ENCODE measurements around the gene ITGB8.
A peak's percentile ranks its signal among the peaks of the same experiment; 100 is the strongest.

The ITGB8 gene

GRCh38 chr7:20449176-20449575 is 118.5 kb downstream of the ITGB8 start:
- no peaks in the 10 kb centered on the region for H3K36me3 ChIP-seq (ENCODE audit: insufficient read depth)
- no peaks in the 10 kb centered on the region for H4K20me1 ChIP-seq (ENCODE audit: insufficient read depth)
- no peak for TF ChIP-seq CTCF (conservative IDR thresholded peaks at IDR 0.05; ENCODE audit: low read depth, low read length)
- H3K27ac ChIP-seq = no peak overlapping the region
- H3K4me2 ChIP-seq = peak overlapping the region; percentile 47; the same call in 1 of the 2 replicates
- peak overlapping the region; percentile 17; the same call in 1 of the 2 replicates for H2AFZ ChIP-seq (ENCODE audit: low read depth)
- H3K4me1 ChIP-seq (ENCODE audit: low read depth, poor library complexity, severe bottlenecking) = peaks cover 55% of the 10 kb centered on the region
- no peaks in the 10 kb centered on the region for H3K27me3 ChIP-seq (ENCODE audit: insufficient read depth, low read depth)
- H3K79me2 ChIP-seq (ENCODE audit: insufficient read depth, low read depth) = no peaks in the 10 kb centered on the region
- H3K4me3 ChIP-seq (IDR thresholded peaks at IDR 0.05; ENCODE audit: insufficient read depth, low read depth, low read length) = no peak overlapping the region
- no peak overlapping the region for H3K9ac ChIP-seq

- no peaks in the 10 kb centered on the region for H3K36me3 ChIP-seq (ENCODE audit: insufficient read depth)
These were observed 119.8 kb downstream of the ITGB8 start for GRCh38 chr7:20450536-20450935.

GRCh38 chr7:20454202-20454601 is 123.5 kb downstream of the ITGB8 start:
- Histone ChIP-seq H3K27me3 (ENCODE audit: insufficient read depth, low read depth) (no peaks in the 10 kb centered on the region), H3K79me2 (ENCODE audit: insufficient read depth, low read depth) (no peaks in the 10 kb centered on the region), H3K27ac (no peak overlapping the region), H4K20me1 (ENCODE audit: insufficient read depth) (no peaks in the 10 kb centered on the region), H3K36me3 (ENCODE audit: insufficient read depth) (no peaks in the 10 kb centered on the region), H3K4me3 (IDR thresholded peaks at IDR 0.05; ENCODE audit: insufficient read depth, low read depth, low read length) (no peak overlapping the region), H3K4me2 (no peak overlapping the region), H3K9ac (no peak overlapping the region), H3K4me1 (ENCODE audit: low read depth, poor library complexity, severe bottlenecking) (peaks cover 10% of the 10 kb centered on the region), H2AFZ (ENCODE audit: low read depth) (no peak overlapping the region)
- TF ChIP-seq CTCF (conservative IDR thresholded peaks at IDR 0.05; ENCODE audit: low read depth, low read length) = no peak

More at GRCh38 chr7:20450536-20450935, 119.8 kb downstream of the ITGB8 start:
- H2AFZ ChIP-seq (ENCODE audit: low read depth) = no peak overlapping the region
- no peaks in the 10 kb centered on the region for H3K79me2 ChIP-seq (ENCODE audit: insufficient read depth, low read depth)
- H3K9ac ChIP-seq = no peak overlapping the region
- TF ChIP-seq CTCF (conservative IDR thresholded peaks at IDR 0.05; ENCODE audit: low read depth, low read length) = no peak
- no peak overlapping the region for H3K4me2 ChIP-seq
- H3K4me3 ChIP-seq (IDR thresholded peaks at IDR 0.05; ENCODE audit: insufficient read depth, low read depth, low read length) = no peak overlapping the region
- H3K27ac ChIP-seq = no peak overlapping the region
- no peaks in the 10 kb centered on the region for H3K27me3 ChIP-seq (ENCODE audit: insufficient read depth, low read depth)
- no peaks in the 10 kb centered on the region for H4K20me1 ChIP-seq (ENCODE audit: insufficient read depth)
- peaks cover 47% of the 10 kb centered on the region for H3K4me1 ChIP-seq (ENCODE audit: low read depth, poor library complexity, severe bottlenecking)

- Histone ChIP-seq H3K9ac (no peak overlapping the region), H3K27ac (no peak overlapping the region), H3K4me3 (IDR thresholded peaks at IDR 0.05; ENCODE audit: insufficient read depth, low read depth, low read length) (no peak overlapping the region), H3K4me1 (ENCODE audit: low read depth, poor library complexity, severe bottlenecking) (no peaks in the 10 kb centered on the region), H4K20me1 (ENCODE audit: insufficient read depth) (no peaks in the 10 kb centered on the region), H3K4me2 (no peak overlapping the region), H3K79me2 (ENCODE audit: insufficient read depth, low read depth) (no peaks in the 10 kb centered on the region), H3K27me3 (ENCODE audit: insufficient read depth, low read depth) (no peaks in the 10 kb centered on the region), H2AFZ (ENCODE audit: low read depth) (no peak overlapping the region), H3K36me3 (ENCODE audit: insufficient read depth) (no peaks in the 10 kb centered on the region)
- TF ChIP-seq CTCF (conservative IDR thresholded peaks at IDR 0.05; ENCODE audit: low read depth, low read length) = no peak
These were observed 126.0 kb downstream of the ITGB8 start for GRCh38 chr7:20456701-20457100.

All from KMS-11 (cell line).